ENCODE measurements around the gene GNPTG. TPM values are rescaled to one million over a fixed set of nuclear protein-coding genes. Genes with fewer than 3 reads are reported as not detected.

The GNPTG gene
- total RNA-seq, 1 donor from 2014 or later: 52.9 TPM

DNA sequence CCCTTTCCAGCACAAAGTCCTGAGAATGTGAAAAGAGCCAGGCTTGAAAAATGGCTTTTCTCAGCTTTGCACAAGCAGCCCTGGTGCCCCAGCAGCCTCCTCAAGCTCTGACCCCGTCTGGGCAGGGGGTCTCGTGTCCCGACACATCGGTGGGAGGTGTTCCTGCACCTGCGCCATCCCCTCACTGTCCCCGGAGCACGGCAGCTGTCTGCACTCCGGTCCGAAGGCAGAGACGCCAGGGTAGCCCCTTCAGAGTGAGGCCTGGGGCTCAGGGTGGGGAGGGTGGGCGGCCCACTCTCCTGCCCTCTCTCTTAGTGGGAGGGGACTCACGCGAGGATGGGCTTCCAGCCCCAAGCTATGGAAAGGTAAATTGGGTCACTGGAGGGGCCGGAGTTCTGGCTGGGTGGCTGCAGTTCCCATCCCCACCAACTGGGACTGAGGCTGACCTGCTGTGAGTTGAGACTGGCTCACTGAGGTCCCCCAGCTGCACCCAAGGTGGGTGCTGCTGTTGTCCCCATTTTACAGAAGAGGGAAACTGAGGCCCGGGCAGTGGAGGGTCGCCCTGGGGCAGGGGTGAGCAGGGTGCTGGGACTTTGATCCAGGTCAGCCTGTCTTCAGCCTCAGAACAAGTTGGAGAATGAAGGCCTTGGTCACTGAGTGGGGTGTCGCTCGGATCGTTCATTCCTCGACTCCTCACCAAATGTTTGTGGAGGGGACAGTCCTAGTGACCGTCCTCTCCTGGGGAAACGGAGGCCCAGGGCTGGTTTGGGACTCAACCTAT lies 20.6 kb upstream of the GNPTG start:
- H3K36me3 Mint-ChIP-seq: no peaks in the 10 kb centered on the region
- TF ChIP-seq, protein P1, sequence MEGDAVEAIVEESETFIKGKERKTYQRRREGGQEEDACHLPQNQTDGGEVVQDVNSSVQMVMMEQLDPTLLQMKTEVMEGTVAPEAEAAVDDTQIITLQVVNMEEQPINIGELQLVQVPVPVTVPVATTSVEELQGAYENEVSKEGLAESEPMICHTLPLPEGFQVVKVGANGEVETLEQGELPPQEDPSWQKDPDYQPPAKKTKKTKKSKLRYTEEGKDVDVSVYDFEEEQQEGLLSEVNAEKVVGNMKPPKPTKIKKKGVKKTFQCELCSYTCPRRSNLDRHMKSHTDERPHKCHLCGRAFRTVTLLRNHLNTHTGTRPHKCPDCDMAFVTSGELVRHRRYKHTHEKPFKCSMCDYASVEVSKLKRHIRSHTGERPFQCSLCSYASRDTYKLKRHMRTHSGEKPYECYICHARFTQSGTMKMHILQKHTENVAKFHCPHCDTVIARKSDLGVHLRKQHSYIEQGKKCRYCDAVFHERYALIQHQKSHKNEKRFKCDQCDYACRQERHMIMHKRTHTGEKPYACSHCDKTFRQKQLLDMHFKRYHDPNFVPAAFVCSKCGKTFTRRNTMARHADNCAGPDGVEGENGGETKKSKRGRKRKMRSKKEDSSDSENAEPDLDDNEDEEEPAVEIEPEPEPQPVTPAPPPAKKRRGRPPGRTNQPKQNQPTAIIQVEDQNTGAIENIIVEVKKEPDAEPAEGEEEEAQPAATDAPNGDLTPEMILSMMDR (IDR thresholded peaks at IDR 0.05; ENCODE audit: unreplicated experiment): no peak
- no peaks in the 10 kb centered on the region for H3K9me3 Mint-ChIP-seq
- peaks cover 47% of the 10 kb centered on the region for H3K27me3 Mint-ChIP-seq (ENCODE audit: low read depth)
- H3K4me1 Mint-ChIP-seq: peaks cover 8% of the 10 kb centered on the region
- DNase-seq (ENCODE audit: low spot score in 2 of 2, unreplicated experiment in 2 of 2): no peak
- H3K4me3 Mint-ChIP-seq: no peak overlapping the region
- H3K27ac Mint-ChIP-seq: no peak overlapping the region

DNA sequence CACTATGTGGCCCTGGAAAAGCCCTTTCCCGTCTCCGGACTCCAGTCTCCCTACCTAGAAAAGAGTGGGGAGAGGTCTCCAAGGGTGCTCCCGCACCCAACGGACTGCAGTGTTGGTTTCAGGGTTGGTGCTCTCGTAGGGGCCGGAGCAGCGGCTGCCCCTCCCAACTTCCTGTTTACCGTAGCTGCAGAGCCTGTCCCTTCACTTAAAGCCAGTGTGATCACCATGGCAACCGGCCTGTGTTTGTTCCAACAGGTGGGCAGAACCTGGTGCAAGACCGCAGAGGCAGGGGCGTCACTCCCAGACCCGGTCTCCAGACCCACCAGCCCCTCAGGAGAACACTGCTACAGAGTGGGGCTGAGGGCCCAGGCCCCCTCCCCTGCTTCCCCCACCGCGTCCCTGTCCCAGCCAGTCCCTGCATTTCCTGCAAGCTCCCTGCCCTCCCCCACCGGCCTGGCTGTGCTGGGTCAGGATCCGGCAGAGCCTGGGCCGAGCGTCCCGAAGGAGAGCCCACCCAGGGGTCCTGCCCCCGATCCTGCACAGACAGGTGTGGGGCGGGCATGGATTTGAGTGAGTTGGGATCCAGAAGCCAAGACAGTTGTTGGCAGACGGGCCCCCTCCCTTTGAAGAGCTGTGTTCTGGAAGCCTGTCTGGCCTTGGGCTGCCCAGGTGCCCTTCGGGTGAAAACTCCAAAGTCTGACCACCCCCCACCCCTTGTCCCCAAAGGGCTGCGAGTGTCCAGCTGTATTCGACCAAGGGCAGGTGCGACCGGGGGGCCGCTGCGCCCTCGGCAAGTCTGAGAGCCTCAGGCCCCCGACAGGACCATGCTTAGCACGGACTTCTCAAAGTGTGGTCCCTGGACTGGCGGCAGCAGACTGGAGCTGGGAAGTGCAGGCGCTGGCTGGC lies 19.8 kb upstream of the GNPTG start:
- H3K4me1 Mint-ChIP-seq: peaks cover 8% of the 10 kb centered on the region
- H3K36me3 Mint-ChIP-seq: no peaks in the 10 kb centered on the region
- peak overlapping the region; percentile 54 for H3K4me3 Mint-ChIP-seq
- TF ChIP-seq, protein P1 (IDR thresholded peaks at IDR 0.05; ENCODE audit: unreplicated experiment): no peak
- DNase-seq (ENCODE audit: low spot score in 2 of 2, unreplicated experiment in 2 of 2): peak in 1 of 2 experiments; percentile 63
- H3K27me3 Mint-ChIP-seq (ENCODE audit: low read depth): peaks cover 55% of the 10 kb centered on the region
- H3K9me3 Mint-ChIP-seq: no peaks in the 10 kb centered on the region
- no peak overlapping the region for H3K27ac Mint-ChIP-seq

DNA sequence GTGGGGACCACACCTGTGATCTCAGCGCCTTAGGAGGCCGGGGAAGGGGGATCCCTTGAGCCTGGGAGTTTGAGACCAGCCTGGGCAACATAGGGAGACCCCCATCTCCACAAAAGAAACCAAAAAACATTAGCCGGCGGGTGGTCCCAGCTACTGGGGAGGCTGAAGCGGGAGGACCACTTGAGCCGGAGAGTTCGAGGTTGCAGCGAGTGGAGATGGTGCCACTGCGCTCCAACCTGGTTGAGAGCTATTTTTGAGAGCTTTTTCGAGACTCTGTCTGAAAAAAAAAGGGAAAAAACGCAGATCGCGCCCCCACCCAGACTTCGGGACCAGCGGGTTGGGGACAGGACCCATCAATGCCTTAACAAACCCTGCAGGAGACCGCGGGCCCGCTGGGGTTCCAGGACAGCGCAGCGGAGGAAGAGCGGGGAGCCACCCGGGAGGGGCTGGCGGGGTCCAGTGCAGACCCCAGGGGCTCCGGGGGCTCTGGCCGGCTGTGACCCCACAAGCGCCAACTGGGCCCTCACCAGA lies 19.0 kb upstream of the GNPTG start:
- Mint-ChIP-seq H3K27me3 (ENCODE audit: low read depth) (peaks cover 63% of the 10 kb centered on the region), H3K4me3 (peak overlapping the region; percentile 54), H3K36me3 (no peaks in the 10 kb centered on the region), H3K27ac (no peak overlapping the region), H3K9me3 (no peaks in the 10 kb centered on the region), H3K4me1 (peaks cover 8% of the 10 kb centered on the region)
- TF ChIP-seq, protein P1 (IDR thresholded peaks at IDR 0.05; ENCODE audit: unreplicated experiment): no peak
- no peak for DNase-seq (ENCODE audit: low spot score in 2 of 2, unreplicated experiment in 2 of 2)

DNA sequence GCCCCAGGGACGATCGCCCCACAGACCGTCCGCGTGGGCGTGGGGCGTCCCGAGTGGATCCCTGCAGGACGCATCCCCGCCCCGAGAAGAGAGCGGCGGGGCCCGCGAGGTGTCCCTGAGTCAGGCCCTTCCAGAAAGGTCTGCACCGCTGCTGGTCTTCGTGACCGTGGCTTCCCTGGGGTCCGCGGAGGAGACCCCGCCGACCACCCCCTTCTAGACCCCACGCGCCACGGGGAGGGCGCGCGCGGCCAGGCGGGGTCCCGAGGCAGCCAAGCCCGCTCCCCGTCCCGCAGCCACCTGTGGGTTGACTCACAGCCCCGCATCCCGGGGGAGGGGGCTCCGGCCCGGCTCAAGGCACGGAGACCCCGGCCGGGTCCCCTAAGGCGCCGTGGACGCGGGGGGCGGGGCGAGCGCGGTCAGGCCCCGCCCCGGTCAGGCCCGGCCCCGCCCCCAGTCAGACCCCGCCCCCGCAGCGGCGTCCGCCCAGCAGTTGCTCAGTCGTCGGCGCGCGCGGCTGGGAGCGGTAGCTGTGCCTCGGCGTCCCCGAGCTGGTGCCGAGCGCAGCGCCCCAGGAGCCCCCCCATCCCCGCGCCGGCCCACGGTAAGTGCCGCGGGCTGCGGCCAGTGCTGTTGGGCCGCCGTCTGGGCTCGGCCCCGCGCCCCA lies 18.4 kb upstream of the GNPTG start, which contains the start of gene BAIAP3:
BAIAP3 (plus strand) TSS at position 497 of the 664 bp plus-strand sequence. CDS start 4,905 bp downstream, outside the sequence.
- Mint-ChIP-seq H3K9me3 (no peaks in the 10 kb centered on the region), H3K4me3 (peak within 1 kb of the TSS; percentile 54), H3K27me3 (ENCODE audit: low read depth) (peaks cover 68% of the 10 kb centered on the region), H3K27ac (no peak within 1 kb of the TSS), H3K4me1 (peaks cover 8% of the 10 kb centered on the region), H3K36me3 (no peaks in the 10 kb centered on the region)
- no peak for DNase-seq (ENCODE audit: low spot score in 2 of 2, unreplicated experiment in 2 of 2)
- TF ChIP-seq, protein P1 (IDR thresholded peaks at IDR 0.05; ENCODE audit: unreplicated experiment): no peak
